GM21529 (cell line): ENCODE results near the gene RCE1.

Experiments used
- ATAC-seq: cut with Tn5 transposase; IDR thresholded peaks from one replicate; pipeline ENCODE4 v1.9.1; 2021; ENCODE audit not compliant: unreplicated experiment

The RCE1 gene

DNA sequence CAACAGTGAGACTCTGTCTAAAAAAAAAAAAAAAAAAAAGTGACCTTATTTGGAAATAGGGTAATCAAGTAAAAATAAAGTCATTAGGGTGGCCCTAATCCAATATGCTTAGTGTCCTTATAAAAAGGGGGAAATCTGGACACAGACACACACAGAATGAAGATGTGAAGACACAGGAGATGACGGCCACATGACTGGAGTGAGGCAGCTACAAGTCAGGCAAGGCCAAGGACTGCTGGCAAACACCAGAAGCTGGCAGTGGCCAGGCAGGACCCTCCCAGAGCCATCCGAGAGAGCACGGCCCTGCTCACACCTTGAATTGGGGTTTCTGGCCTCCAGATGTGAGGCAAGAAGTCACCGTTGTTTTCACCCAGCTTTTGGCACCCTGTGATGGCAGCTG is 42.2 kb downstream of the RCE1 start:
- ATAC-seq = no peak

GRCh38 chr11:66885950-66886440 is 42.8 kb downstream of the RCE1 start:
- ATAC-seq = no peak

DNA sequence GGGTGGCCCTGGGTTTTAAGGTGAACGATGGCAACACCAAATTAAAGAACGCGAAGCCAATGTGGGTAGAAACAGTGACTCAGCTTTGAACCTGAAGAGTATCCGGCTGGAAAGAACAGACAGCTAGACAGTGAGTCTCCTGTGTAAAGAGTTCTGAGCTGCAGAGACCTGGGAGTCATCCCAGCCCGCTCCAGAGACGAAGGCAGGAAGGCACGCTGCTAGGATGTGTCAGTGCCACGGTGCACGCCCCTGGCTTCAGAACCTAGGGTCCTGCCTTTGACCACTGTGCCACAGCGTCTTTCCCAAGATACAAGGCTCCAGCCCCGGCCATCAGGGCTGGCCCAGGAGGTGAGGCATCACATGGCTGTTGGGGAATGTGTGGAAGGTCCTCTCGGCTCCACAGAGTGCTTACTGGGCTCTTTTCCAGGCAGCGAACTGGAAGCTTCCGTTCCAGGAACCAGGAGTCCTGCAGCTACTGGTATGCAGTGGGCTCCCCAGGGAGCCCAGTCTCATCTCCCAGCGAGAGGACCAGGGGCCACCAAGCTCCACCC is 43.5 kb downstream of the RCE1 start:
- no peak for ATAC-seq

GRCh38 chr11:66887526-66887925 is 44.3 kb downstream of the RCE1 start:
- no peak for ATAC-seq

DNA sequence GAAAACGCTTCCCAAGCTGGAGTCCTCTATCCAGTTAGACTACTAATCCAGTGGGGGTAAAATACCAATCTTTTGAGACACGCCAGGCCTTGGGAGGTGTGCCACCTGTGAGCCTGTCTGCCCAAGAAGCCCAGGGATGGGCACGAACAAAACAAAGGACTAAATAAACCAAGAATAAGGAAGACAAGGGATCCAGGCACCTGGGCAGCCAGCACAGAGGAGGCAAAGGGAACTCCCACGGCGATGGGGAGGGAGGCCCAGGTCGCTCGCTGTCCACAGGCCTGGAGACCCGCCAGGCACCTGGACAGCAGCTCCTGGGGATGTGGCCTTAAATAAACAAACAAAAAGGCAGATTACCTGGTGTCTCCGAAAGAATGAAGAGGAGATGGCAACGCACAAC is 45.0 kb downstream of the RCE1 start:
- ATAC-seq = no peak

GRCh38 chr11:66889960-66890359 is 46.7 kb downstream of the RCE1 start:
- no peak for ATAC-seq

- peak; percentile 99 for ATAC-seq
Measured at GRCh38 chr11:66891851-66892660, 48.8 kb downstream of the RCE1 start.

DNA sequence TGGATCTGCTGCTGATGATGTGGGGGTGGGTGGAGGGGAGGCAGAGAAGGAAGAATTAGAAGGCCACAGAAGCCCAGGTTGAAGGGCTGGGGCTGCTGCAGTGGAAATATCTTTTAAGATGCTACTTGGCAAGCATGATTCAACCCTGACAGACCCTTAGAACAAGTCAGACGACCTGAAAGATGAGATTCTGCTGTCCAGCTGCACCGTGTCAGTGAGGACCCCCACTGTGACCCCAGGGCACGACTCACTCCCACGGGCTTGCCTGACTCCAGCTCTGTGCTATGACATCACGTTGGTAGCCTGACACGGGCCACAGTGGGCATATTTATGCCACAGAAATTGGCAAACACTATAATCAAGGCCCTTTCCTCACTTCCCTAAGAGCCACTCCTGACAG is 49.7 kb downstream of the RCE1 start:
- ATAC-seq = no peak

DNA sequence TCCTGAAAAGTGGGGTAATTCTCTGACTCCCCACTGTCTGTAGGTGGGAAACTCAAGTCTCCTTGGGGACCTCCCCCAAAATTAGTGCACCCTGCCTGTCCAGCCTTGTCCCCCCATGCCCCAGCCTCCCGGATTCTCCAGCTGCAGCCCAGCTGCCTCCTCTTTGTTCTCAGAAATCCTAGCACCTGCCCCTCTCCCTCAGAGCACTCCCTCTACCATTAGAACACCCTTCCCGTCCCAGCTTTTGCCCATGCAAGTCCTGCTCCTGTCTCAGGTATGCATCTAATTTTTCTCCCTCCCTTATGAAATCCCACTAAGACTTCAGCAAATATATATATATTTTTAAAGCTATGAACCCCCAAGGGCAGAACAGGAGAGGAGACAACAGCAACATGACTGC is 50.9 kb downstream of the RCE1 start:
- no peak for ATAC-seq
